Endothelial cell of umbilical vein (primary cell): ENCODE data around the gene TRPT1. TPM values are rescaled to one million over a fixed set of nuclear protein-coding genes. Genes with fewer than 3 reads are reported as not detected.

Experiments
- BruUV-seq: library from RNA; stranded (reverse); fragments of 400-500 nt; replicated peaks from 2 replicates; lab custom pipeline; 2021; lab: Mats Ljungman, UMichigan
- CTCF ChIA-PET: fragments of 300-600, 350-600 bp; sonication (Branson Sonifier 250); formaldehyde crosslinking; loops from one replicate; lab custom pipeline; 2021; ENCODE audit warnings: antibody characterized with exemption, inconsistent platforms; lab: Charles Lee
- POLR2A ChIA-PET: fragments of 300-600, 350-600 bp; sonication (Branson Sonifier 250); formaldehyde crosslinking; loops from one replicate; lab custom pipeline; 2021; ENCODE audit warnings: antibody characterized with exemption, inconsistent platforms; lab: Charles Lee
- DNase-seq: peaks from one replicate; pipeline ENCODE4 v3.0.0-alpha.2; 2011; ENCODE audit warnings: low read depth, low spot score
- FAIRE-seq: peaks from 2 replicates; lab custom pipeline; 2011; peaks lifted over from hg19 to GRCh38; lab: Jason Lieb, UNC
- H2AFZ ChIP-seq: 2 replicates; pipeline ENCODE4 v1.6.0; 2012; ENCODE audit warnings: low read depth, low read length, control low read depth, inconsistent platforms
- H3K27ac ChIP-seq: 2 replicates; pipeline ENCODE4 v1.5.1; 2011; ENCODE audit warnings: low read depth, mild to moderate bottlenecking, control low read depth, low read length, moderate library complexity; ENCODE audit not compliant: insufficient read depth
- H3K27me3 ChIP-seq, 2 experiments: 2 replicates each; pipeline versions ENCODE4 v1.6.0 to v1.6.1; 2011; ENCODE audit warnings: low read length in 2 of 2, mixed read lengths in 1 of 2; ENCODE audit not compliant: control insufficient read depth in 2 of 2, insufficient read depth in 2 of 2
- H3K36me3 ChIP-seq, 2 experiments: 2 replicates in 1 of 2; 3 replicates in 1 of 2; pipeline ENCODE4 v1.5.1; 2011; ENCODE audit warnings: low read length in 2 of 2, mild to moderate bottlenecking in 1 of 2, moderate library complexity in 1 of 2; ENCODE audit not compliant: control insufficient read depth in 2 of 2, insufficient read depth in 2 of 2; ENCODE audit errors: extremely low read depth in 1 of 2
- H3K4me1 ChIP-seq: 3 replicates; pipeline ENCODE4 v1.5.1; 2011; ENCODE audit warnings: mild to moderate bottlenecking, low read length; ENCODE audit not compliant: control insufficient read depth, insufficient read depth; ENCODE audit errors: extremely low read depth
- H3K4me2 ChIP-seq: 2 replicates; pipeline ENCODE4 v1.6.1; 2011; ENCODE audit warnings: low read length, control low read depth, mixed read lengths; ENCODE audit not compliant: insufficient read depth
- H3K4me3 ChIP-seq, 3 experiments: fragments of 200-600 bp in 1 of 3; sonication (generic), shearing (Covaris generic) in 1 of 3; replicated peaks in 1 of 3; 2 replicates each; pipeline ENCODE4 v1.5.1; 2011 to 2016; ENCODE audit warnings: control low read depth in 3 of 3, low read length in 3 of 3, mild to moderate bottlenecking in 2 of 3, inconsistent platforms in 1 of 3, low read depth in 1 of 3, moderate library complexity in 1 of 3; ENCODE audit not compliant: insufficient read depth in 1 of 3
- H3K79me2 ChIP-seq: 2 replicates; pipeline ENCODE4 v1.6.0; 2012; ENCODE audit warnings: low read length, inconsistent platforms; ENCODE audit not compliant: control insufficient read depth, insufficient read depth
- H3K9ac ChIP-seq: replicated peaks from 2 replicates; pipeline ENCODE3; 2011; ENCODE audit warnings: low read length, control low read depth; ENCODE audit not compliant: insufficient read depth; ENCODE audit errors: extremely low read depth
- H3K9me1 ChIP-seq: replicated peaks from 3 replicates; pipeline ENCODE4 v1.6.0; 2011; ENCODE audit warnings: mild to moderate bottlenecking, low read length; ENCODE audit not compliant: control insufficient read depth, insufficient read depth; ENCODE audit errors: extremely low read depth
- H3K9me3 ChIP-seq: replicated peaks from 2 replicates; pipeline ENCODE4 v1.5.1; 2012; ENCODE audit warnings: low read length, inconsistent platforms; ENCODE audit not compliant: control insufficient read depth, insufficient read depth
- H4K20me1 ChIP-seq: replicated peaks from 2 replicates; pipeline ENCODE3; 2011; ENCODE audit warnings: mild to moderate bottlenecking, low read length; ENCODE audit not compliant: control insufficient read depth, insufficient read depth; ENCODE audit errors: extremely low read depth
- EZH2 ChIP-seq: IDR thresholded peaks from 2 replicates; pipeline ENCODE4 v1.6.1; 2012; ENCODE audit warnings: borderline replicate concordance, low read depth, mild to moderate bottlenecking, moderate library complexity, low read length, inconsistent platforms; ENCODE audit not compliant: severe bottlenecking
- FOS ChIP-seq: IDR thresholded peaks from 2 replicates; pipeline ENCODE4 v1.6.1; 2011; ENCODE audit warnings: mild to moderate bottlenecking, low read length, moderate library complexity, borderline replicate concordance; ENCODE audit not compliant: insufficient read depth
- GATA2 ChIP-seq: IDR thresholded peaks from 2 replicates; pipeline ENCODE4 v1.7.0; 2011; ENCODE audit warnings: low read depth, mild to moderate bottlenecking, moderate library complexity, mixed read lengths, low read length; ENCODE audit not compliant: insufficient read length, insufficient read depth
- JUN ChIP-seq: IDR thresholded peaks from 2 replicates; pipeline ENCODE4 v1.6.1; 2011; ENCODE audit warnings: borderline replicate concordance, low read depth; ENCODE audit not compliant: insufficient read length, insufficient read depth
- MAX ChIP-seq: IDR thresholded peaks from 2 replicates; pipeline ENCODE4 v1.6.1; 2011; ENCODE audit not compliant: insufficient read depth, insufficient read length
- MYC ChIP-seq: IDR thresholded peaks from one replicate; pipeline ENCODE4 v1.6.1; 2011; ENCODE audit warnings: mild to moderate bottlenecking, low read depth, low read length
- POLR2A ChIP-seq: IDR thresholded peaks from 2 replicates; pipeline ENCODE4 v1.6.1; 2012; ENCODE audit warnings: low read depth, mild to moderate bottlenecking, control low read depth, low read length
- POLR2AphosphoS5 ChIP-seq: IDR thresholded peaks from 2 replicates; pipeline ENCODE4 v1.6.1; 2012; ENCODE audit warnings: low read depth, mild to moderate bottlenecking, control low read depth, low read length, moderate library complexity; ENCODE audit not compliant: insufficient read depth
- dilution Hi-C: fragments of 300-500 bp; cut with MboI; formaldehyde crosslinking; loops from one replicate; pipeline ENCODE4 v1.15.0; 2019; ENCODE audit warnings: low sequenced_read_pairs; ENCODE audit not compliant: extremely low pct_ligation_motif_present
- intact Hi-C: fragments of 100-400 bp; cut with micrococcal nuclease; formaldehyde crosslinking; loops from one replicate; pipeline ENCODE4 v1.10.0; 2022
- polyA plus RNA-seq, 4 experiments: library from polyadenylated mRNA; depleted of rRNA in 3 of 4; stranded (reverse) in 3 of 4; unstranded in 1 of 4; fragments of >200 nt; gene quantifications; 2 replicates each; pipeline versions ENCODE4 v1.2.1 to v1.2.3, GENCODE V29; 2011 to 2012; ENCODE audit warnings: missing spikeins in 1 of 4
- total RNA-seq: library from RNA; stranded (reverse); gene quantifications from 2 replicates; pipeline ENCODE4 v1.2.3, GENCODE V29; 2021
- TF ChIP-seq, protein P1 (sequence below), 2 donors: IDR thresholded peaks; 1 replicate in 1 of 2; 2 replicates in 1 of 2; pipeline ENCODE4 v1.5.1; 2011; ENCODE audit warnings: low read length in 2 of 2, mild to moderate bottlenecking in 2 of 2, moderate library complexity in 2 of 2, control low read depth in 1 of 2, inconsistent platforms in 1 of 2, low read depth in 1 of 2; ENCODE audit not compliant: insufficient read depth in 1 of 2; ENCODE audit errors: extremely low read depth in 1 of 2

Gene TRPT1
- total and polyA plus RNA-seq, 2 donors (not counting 3 experiments of a cell fraction or from before 2014, with no cell fraction given), result 26.2 to 56.6 TPM

- no peak overlapping the region for H2AFZ ChIP-seq
- FAIRE-seq (no peak), DNase-seq (no peak)
- no peaks in the 10 kb centered on the region for H3K9me3 ChIP-seq
- H3K27me3 ChIP-seq, result no peaks in the 10 kb centered on the region
- ChIA-PET CTCF (interaction anchor here (0.9 to 1.5 kb wide), 4 partner anchors 7 to 51 kb away, joined by 4 to 5 read pairs (median 4); no protein-coding TSS in a partner anchor), POLR2A (no interaction called here)
- H3K27ac ChIP-seq, result no peak overlapping the region
- no peaks in the 10 kb centered on the region for H3K9me1 ChIP-seq
- H3K4me2 ChIP-seq, result no peak overlapping the region
- TF ChIP-seq MYC (no peak), POLR2AphosphoS5 (no peak), POLR2A (no peak), MAX (no peak), FOS (no peak), EZH2 (no peak), JUN (no peak), GATA2 (no peak)
- TF ChIP-seq, protein P1, sequence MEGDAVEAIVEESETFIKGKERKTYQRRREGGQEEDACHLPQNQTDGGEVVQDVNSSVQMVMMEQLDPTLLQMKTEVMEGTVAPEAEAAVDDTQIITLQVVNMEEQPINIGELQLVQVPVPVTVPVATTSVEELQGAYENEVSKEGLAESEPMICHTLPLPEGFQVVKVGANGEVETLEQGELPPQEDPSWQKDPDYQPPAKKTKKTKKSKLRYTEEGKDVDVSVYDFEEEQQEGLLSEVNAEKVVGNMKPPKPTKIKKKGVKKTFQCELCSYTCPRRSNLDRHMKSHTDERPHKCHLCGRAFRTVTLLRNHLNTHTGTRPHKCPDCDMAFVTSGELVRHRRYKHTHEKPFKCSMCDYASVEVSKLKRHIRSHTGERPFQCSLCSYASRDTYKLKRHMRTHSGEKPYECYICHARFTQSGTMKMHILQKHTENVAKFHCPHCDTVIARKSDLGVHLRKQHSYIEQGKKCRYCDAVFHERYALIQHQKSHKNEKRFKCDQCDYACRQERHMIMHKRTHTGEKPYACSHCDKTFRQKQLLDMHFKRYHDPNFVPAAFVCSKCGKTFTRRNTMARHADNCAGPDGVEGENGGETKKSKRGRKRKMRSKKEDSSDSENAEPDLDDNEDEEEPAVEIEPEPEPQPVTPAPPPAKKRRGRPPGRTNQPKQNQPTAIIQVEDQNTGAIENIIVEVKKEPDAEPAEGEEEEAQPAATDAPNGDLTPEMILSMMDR (IDR thresholded peaks at IDR 0.05; ENCODE audit: extremely low read depth in 1 of 2, insufficient read depth in 1 of 2, low read depth in 1 of 2, low read length in 2 of 2), result no peak
- H4K20me1 ChIP-seq, result no peaks in the 10 kb centered on the region
- no peak overlapping the region for H3K4me3 ChIP-seq
- H3K79me2 ChIP-seq, result peaks cover 32% of the 10 kb centered on the region
- dilution Hi-C loops (no loop called here), intact Hi-C loops (no loop called here)
- BruUV-seq, result no TSS peak
- H3K9ac ChIP-seq, result no peak overlapping the region
- peaks cover 18% of the 10 kb centered on the region for H3K4me1 ChIP-seq
- H3K36me3 ChIP-seq, result peaks cover 14 to 37% of the 10 kb centered on the region in 2 experiments
These were observed 29.4 kb upstream of the TRPT1 start for GRCh38 chr11:64255135-64256128.
